ENCODE measurements around the gene BEND7.
"Not testable (repeated sequence)": the region's sequence is repeated elsewhere in the genome, so short reads cannot be mapped to it uniquely, and the experiment has no call there.

BEND7 gene

GRCh38 chr10:13542533-13542932, 13.7 kb upstream of the BEND7 start:
- no peaks in the 10 kb centered on the region for H3K36me3 ChIP-seq (ENCODE audit: control insufficient read depth, low read depth, low read length)
- no peak overlapping the region for H3K27ac ChIP-seq (ENCODE audit: low read length)
- H3K9ac ChIP-seq (ENCODE audit: low read length) = no peak overlapping the region
- H3K27me3 ChIP-seq (ENCODE audit: control insufficient read depth, insufficient read depth, low read length) = no peaks in the 10 kb centered on the region
- no peaks in the 10 kb centered on the region for H3K9me3 ChIP-seq (ENCODE audit: control insufficient read depth, low read depth, low read length)
- H3K4me3 ChIP-seq (ENCODE audit: low read length) = no peak overlapping the region
- no peaks in the 10 kb centered on the region for H3K4me1 ChIP-seq (ENCODE audit: control insufficient read depth, low read depth, low read length)

DNA sequence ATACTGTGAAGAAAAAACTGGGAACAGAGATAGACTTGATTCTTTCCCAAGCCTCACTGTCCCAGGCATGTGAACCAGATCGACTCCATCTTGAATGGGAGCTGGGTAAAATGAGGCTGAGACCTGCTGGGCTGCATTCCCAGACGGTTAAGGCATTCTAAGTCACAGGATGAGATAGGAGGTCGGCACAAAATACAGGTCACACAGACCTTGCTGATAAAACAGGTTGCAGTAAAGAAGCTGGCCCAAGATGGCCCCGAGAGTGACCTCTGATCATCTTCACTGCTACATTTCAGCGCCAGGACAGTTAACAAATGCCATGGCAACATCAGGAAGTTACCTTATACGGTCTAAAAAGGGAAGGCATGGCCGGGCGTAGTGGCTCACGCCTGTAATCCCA, 9.2 kb upstream of the BEND7 start:
- H3K9ac ChIP-seq (ENCODE audit: low read length); H3K36me3 ChIP-seq (ENCODE audit: control insufficient read depth, low read depth, low read length); H3K4me3 ChIP-seq (ENCODE audit: low read length); H3K4me1 ChIP-seq (ENCODE audit: control insufficient read depth, low read depth, low read length); H3K9me3 ChIP-seq (ENCODE audit: control insufficient read depth, low read depth, low read length); H3K27ac ChIP-seq (ENCODE audit: low read length); H3K27me3 ChIP-seq (ENCODE audit: control insufficient read depth, insufficient read depth, low read length): not testable (repeated sequence)

- no peaks in the 10 kb centered on the region for H3K27me3 ChIP-seq (ENCODE audit: control insufficient read depth, insufficient read depth, low read length)
- H3K27ac ChIP-seq (ENCODE audit: low read length) = no peak overlapping the region
- no peaks in the 10 kb centered on the region for H3K36me3 ChIP-seq (ENCODE audit: control insufficient read depth, low read depth, low read length)
- H3K9ac ChIP-seq (ENCODE audit: low read length) = no peak overlapping the region
- H3K4me3 ChIP-seq (ENCODE audit: low read length) = no peak overlapping the region
- H3K4me1 ChIP-seq (ENCODE audit: control insufficient read depth, low read depth, low read length) = peaks cover 4% of the 10 kb centered on the region
- H3K9me3 ChIP-seq (ENCODE audit: control insufficient read depth, low read depth, low read length) = no peaks in the 10 kb centered on the region
Measured at GRCh38 chr10:13536674-13537366, 8.0 kb upstream of the BEND7 start.

DNA sequence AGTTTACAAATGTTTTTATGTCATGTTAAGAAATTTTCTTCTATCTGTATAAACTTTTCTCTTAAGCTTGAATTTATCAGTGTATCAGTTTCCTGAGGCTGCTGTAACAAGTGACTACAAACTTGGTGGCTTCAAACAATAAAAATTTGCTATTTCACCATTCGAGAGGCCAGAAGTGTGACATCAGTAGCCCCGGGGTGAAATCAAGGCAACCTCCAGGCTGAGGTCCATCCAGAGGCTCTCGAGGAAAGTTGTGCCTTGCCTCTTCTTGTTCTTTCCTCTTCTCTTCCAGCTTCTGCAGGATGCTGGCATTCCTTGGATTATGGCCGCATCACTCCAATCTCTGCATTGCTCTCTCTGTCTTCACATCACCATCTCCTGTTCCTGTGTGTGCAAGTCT, 6.5 kb upstream of the BEND7 start:
- H3K36me3 ChIP-seq (ENCODE audit: control insufficient read depth, low read depth, low read length) = no peaks in the 10 kb centered on the region
- no peak overlapping the region for H3K27ac ChIP-seq (ENCODE audit: low read length)
- H3K4me1 ChIP-seq (ENCODE audit: control insufficient read depth, low read depth, low read length) = peaks cover 4% of the 10 kb centered on the region
- H3K4me3 ChIP-seq (ENCODE audit: low read length) = no peak overlapping the region
- H3K27me3 ChIP-seq (ENCODE audit: control insufficient read depth, insufficient read depth, low read length) = peaks cover 5% of the 10 kb centered on the region
- H3K9ac ChIP-seq (ENCODE audit: low read length) = no peak overlapping the region
- no peaks in the 10 kb centered on the region for H3K9me3 ChIP-seq (ENCODE audit: control insufficient read depth, low read depth, low read length)

DNA sequence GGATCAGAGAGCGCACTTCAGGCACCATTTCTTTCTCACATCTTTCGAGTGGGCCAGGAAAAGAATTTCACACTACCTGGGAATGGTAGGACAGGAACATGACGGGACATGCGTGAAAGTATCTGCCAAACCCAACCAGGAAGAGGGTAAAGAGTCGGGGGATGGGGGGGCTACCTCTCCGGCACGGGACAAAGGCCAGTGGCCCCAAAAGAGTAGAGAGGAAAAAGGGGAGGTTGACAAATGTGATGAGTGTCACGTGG, 830 bp upstream of the BEND7 start:
- no peak overlapping the region for H3K27ac ChIP-seq (ENCODE audit: low read length)
- H3K27me3 ChIP-seq (ENCODE audit: control insufficient read depth, insufficient read depth, low read length) = peaks cover 41% of the 10 kb centered on the region
- H3K9ac ChIP-seq (ENCODE audit: low read length) = peak overlapping the region; percentile 39
- H3K36me3 ChIP-seq (ENCODE audit: control insufficient read depth, low read depth, low read length) = no peaks in the 10 kb centered on the region
- peak overlapping the region; percentile 62 for H3K4me3 ChIP-seq (ENCODE audit: low read length)
- H3K9me3 ChIP-seq (ENCODE audit: control insufficient read depth, low read depth, low read length) = no peaks in the 10 kb centered on the region
- H3K4me1 ChIP-seq (ENCODE audit: control insufficient read depth, low read depth, low read length) = peaks cover 11% of the 10 kb centered on the region

- Histone ChIP-seq H3K4me1 (ENCODE audit: control insufficient read depth, low read depth, low read length) (peaks cover 11% of the 10 kb centered on the region), H3K4me3 (ENCODE audit: low read length) (peak overlapping the region; percentile 65), H3K27me3 (ENCODE audit: control insufficient read depth, insufficient read depth, low read length) (peaks cover 41% of the 10 kb centered on the region), H3K27ac (ENCODE audit: low read length) (no peak overlapping the region), H3K9me3 (ENCODE audit: control insufficient read depth, low read depth, low read length) (no peaks in the 10 kb centered on the region), H3K9ac (ENCODE audit: low read length) (no peak overlapping the region), H3K36me3 (ENCODE audit: control insufficient read depth, low read depth, low read length) (no peaks in the 10 kb centered on the region)
Measured at GRCh38 chr10:13528123-13528874, 515 bp downstream of the BEND7 start.

- Histone ChIP-seq H3K27me3 (ENCODE audit: control insufficient read depth, insufficient read depth, low read length) (peaks cover 41% of the 10 kb centered on the region), H3K36me3 (ENCODE audit: control insufficient read depth, low read depth, low read length) (no peaks in the 10 kb centered on the region), H3K27ac (ENCODE audit: low read length) (no peak overlapping the region), H3K9ac (ENCODE audit: low read length) (no peak overlapping the region), H3K9me3 (ENCODE audit: control insufficient read depth, low read depth, low read length) (no peaks in the 10 kb centered on the region), H3K4me1 (ENCODE audit: control insufficient read depth, low read depth, low read length) (peaks cover 11% of the 10 kb centered on the region), H3K4me3 (ENCODE audit: low read length) (peak overlapping the region; percentile 65)
Measured at GRCh38 chr10:13527864-13528122, 1.0 kb downstream of the BEND7 start.

DNA sequence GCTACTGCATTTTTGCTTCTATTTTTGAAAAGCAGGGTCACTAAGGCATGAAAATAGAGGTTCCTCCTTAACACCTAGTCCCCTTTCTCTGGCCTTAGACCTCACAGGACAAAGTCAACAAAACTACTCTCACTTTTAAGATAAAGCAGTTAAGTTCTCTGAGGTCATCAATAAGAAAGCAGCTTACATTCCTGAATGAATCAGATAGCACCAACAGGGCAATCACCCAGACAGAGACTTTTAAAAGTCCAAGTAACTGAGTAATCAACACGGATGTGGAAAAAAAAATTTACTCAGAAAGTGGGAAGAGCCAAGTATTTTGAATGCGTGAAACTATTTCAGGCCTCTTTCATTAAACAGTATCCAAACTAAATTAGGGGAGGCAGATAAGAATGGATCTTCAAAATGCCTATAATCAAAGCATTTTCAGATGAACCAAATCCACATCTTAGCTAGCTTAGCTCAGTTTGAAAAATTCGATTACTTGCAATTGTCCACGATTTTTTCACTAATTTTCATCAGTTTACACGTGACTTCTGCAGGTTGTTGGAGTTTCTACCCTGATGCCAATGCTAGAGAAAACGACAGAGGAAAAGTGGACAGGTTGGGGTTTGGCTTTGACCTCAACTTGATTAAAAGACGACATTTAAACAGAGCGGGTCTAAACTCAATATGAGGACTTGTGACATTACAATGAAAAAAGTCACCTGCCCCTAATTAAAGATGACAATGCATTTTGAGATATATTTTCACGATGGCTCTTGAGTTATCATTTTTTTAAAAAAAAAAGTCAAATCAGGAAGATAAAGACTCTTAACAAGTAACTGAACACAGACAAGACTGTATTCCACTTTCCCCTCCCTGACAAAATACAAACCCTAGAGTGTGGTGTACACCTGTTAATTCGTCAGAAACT, 1.6 kb downstream of the BEND7 start:
- Histone ChIP-seq H3K9me3 (ENCODE audit: control insufficient read depth, low read depth, low read length) (no peaks in the 10 kb centered on the region), H3K9ac (ENCODE audit: low read length) (no peak overlapping the region), H3K4me1 (ENCODE audit: control insufficient read depth, low read depth, low read length) (peaks cover 11% of the 10 kb centered on the region), H3K27me3 (ENCODE audit: control insufficient read depth, insufficient read depth, low read length) (peaks cover 41% of the 10 kb centered on the region), H3K4me3 (ENCODE audit: low read length) (peak overlapping the region; percentile 65), H3K27ac (ENCODE audit: low read length) (no peak overlapping the region), H3K36me3 (ENCODE audit: control insufficient read depth, low read depth, low read length) (no peaks in the 10 kb centered on the region)

DNA sequence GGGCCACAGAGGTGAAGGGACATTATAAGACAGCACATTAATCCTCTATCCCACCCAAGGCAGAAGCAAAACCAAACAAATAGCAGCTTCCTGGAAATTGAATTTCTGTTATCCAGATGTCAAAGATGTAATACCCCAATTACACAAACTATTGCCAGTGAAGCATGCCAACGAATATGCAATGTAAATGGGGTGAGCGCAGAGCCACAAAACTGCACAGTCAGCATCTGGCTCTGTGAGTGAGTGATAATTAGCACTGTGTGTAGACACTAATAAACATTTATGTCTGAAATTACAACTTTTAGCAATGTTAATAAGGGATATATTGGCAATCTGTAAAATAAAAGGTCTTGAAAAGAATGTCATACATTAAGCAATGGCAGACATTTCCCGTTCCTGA, 3.2 kb downstream of the BEND7 start:
- Histone ChIP-seq H3K27me3 (ENCODE audit: control insufficient read depth, insufficient read depth, low read length) (peaks cover 39% of the 10 kb centered on the region), H3K9me3 (ENCODE audit: control insufficient read depth, low read depth, low read length) (no peaks in the 10 kb centered on the region), H3K4me3 (ENCODE audit: low read length) (no peak overlapping the region), H3K27ac (ENCODE audit: low read length) (no peak overlapping the region), H3K9ac (ENCODE audit: low read length) (no peak overlapping the region), H3K4me1 (ENCODE audit: control insufficient read depth, low read depth, low read length) (peaks cover 11% of the 10 kb centered on the region), H3K36me3 (ENCODE audit: control insufficient read depth, low read depth, low read length) (no peaks in the 10 kb centered on the region)

DNA sequence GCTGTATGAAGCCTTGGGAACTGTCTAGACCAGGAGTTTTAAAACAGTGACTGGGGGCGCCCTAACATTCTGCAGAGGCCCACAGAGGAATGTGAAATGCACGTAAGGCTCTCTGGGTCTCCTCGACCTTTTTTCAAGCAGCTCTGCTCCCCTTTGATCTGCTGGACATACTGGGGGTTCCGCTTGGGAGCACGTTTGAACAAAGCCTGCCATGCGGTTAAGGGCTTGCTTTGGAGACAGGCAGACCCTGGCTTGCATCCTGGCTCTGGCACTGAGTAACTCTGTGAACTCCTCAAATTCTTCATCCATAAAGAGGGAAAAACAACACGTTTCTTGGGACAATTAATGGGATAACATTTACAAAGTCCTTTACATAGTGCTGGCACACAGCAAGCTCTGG, 7.8 kb downstream of the BEND7 start:
- Histone ChIP-seq H3K27ac (ENCODE audit: low read length) (no peak overlapping the region), H3K27me3 (ENCODE audit: control insufficient read depth, insufficient read depth, low read length) (peaks cover 3% of the 10 kb centered on the region), H3K36me3 (ENCODE audit: control insufficient read depth, low read depth, low read length) (no peaks in the 10 kb centered on the region), H3K4me1 (ENCODE audit: control insufficient read depth, low read depth, low read length) (peaks cover 6% of the 10 kb centered on the region), H3K9me3 (ENCODE audit: control insufficient read depth, low read depth, low read length) (no peaks in the 10 kb centered on the region), H3K9ac (ENCODE audit: low read length) (no peak overlapping the region), H3K4me3 (ENCODE audit: low read length) (no peak overlapping the region)

GRCh38 chr10:13520194-13520593, 8.6 kb downstream of the BEND7 start:
- no peak overlapping the region for H3K9ac ChIP-seq (ENCODE audit: low read length)
- H3K27ac ChIP-seq (ENCODE audit: low read length) = no peak overlapping the region
- no peak overlapping the region for H3K4me3 ChIP-seq (ENCODE audit: low read length)
- no peaks in the 10 kb centered on the region for H3K27me3 ChIP-seq (ENCODE audit: control insufficient read depth, insufficient read depth, low read length)
- no peaks in the 10 kb centered on the region for H3K9me3 ChIP-seq (ENCODE audit: control insufficient read depth, low read depth, low read length)
- H3K4me1 ChIP-seq (ENCODE audit: control insufficient read depth, low read depth, low read length) = peaks cover 6% of the 10 kb centered on the region
- H3K36me3 ChIP-seq (ENCODE audit: control insufficient read depth, low read depth, low read length) = no peaks in the 10 kb centered on the region
